Measurements from ENCODE around the gene MPC2. TPM values are rescaled to one million over a fixed set of nuclear protein-coding genes. Genes with fewer than 3 reads are reported as not detected.
A peak's percentile ranks its signal among the peaks of the same experiment; 100 is the strongest.

The MPC2 gene
- total and polyA plus RNA-seq, 7 donors, result 44.4 to 252 (median 64.2) TPM

DNA sequence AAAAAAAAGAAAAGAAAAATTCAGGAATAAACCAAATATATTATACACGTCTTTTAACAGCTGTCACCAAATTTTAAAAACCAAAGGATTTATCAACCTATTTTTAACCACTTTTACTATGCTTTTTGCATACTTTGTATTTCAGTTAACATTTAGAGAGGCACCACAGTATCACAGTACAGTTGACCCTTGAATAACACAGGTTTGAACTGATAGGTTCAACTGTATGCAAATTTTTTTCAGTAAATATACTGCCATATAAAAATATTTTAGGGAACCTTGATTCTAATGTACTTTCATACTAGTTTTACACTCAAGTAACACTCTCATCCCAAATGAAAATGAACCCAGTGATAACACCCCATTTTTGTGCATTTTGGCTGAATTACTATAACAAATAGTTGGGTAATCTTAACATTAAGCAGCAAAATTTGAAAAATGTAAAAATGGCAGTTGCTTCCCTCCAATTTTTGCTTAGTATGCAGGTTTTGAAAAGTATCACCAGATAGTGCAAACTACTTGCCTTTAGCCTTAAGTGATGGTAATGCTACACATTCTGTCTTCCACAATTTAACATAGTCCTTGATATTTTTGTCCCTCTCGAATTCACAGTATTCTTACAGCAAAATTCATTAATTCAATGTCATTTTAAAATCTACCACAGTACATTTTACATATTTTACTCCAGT is 12.2 kb downstream of the MPC2 start:
- intact Hi-C loops (cut with DNase I), result no loop called here
- no peak for DNase-seq
- H3K4me1 ChIP-seq, result peaks cover 0 to 18% (median 12%) of the 10 kb centered on the region in 4 donors
- TF ChIP-seq POLR2A (IDR thresholded peaks at IDR 0.05), result no peak
- TF ChIP-seq CTCF (IDR thresholded peaks at IDR 0.05), result no peak
- no peak for TF ChIP-seq POLR2AphosphoS5 (IDR thresholded peaks at IDR 0.05)
- no peak for TF ChIP-seq EP300 (IDR thresholded peaks at IDR 0.05)
- 89% methylated on average over 2 of the region's 2 CpGs for WGBS, 2 donors
- no peaks in the 10 kb centered on the region for H3K27me3 ChIP-seq
- H3K36me3 ChIP-seq, result no peaks in the 10 kb centered on the region
- no peaks in the 10 kb centered on the region for H3K9me3 ChIP-seq
- H3K27ac ChIP-seq, result no peak overlapping the region
- no peak overlapping the region for H3K4me3 ChIP-seq

- no peak overlapping the region for H3K27ac ChIP-seq
- WGBS, 2 donors, result 94 to 96% methylated on average over 2 of the region's 2 CpGs
- H3K4me1 ChIP-seq, result peaks cover 0 to 18% (median 12%) of the 10 kb centered on the region in 4 donors
- intact Hi-C loops (cut with DNase I), result no loop called here
- no peak overlapping the region for H3K4me3 ChIP-seq
- no peak for DNase-seq
- TF ChIP-seq POLR2A (IDR thresholded peaks at IDR 0.05), result no peak
- TF ChIP-seq POLR2AphosphoS5 (IDR thresholded peaks at IDR 0.05), result no peak
- no peak for TF ChIP-seq CTCF (IDR thresholded peaks at IDR 0.05)
- no peak for TF ChIP-seq EP300 (IDR thresholded peaks at IDR 0.05)
- H3K36me3 ChIP-seq, result no peaks in the 10 kb centered on the region
- no peaks in the 10 kb centered on the region for H3K27me3 ChIP-seq
- H3K9me3 ChIP-seq, result no peaks in the 10 kb centered on the region
Measured at GRCh38 chr1:167924102-167924501, 12.8 kb downstream of the MPC2 start.

GRCh38 chr1:167923324-167924056 is 13.4 kb downstream of the MPC2 start:
- DNase-seq, result no peak
- Histone ChIP-seq H3K4me1 (peaks cover 0 to 18% (median 12%) of the 10 kb centered on the region in 4 donors), H3K27me3 (no peaks in the 10 kb centered on the region), H3K36me3 (peaks cover 0 to 4% (median 0%) of the 10 kb centered on the region in 4 donors), H3K4me3 (no peak overlapping the region), H3K9me3 (no peaks in the 10 kb centered on the region), H3K27ac (no peak overlapping the region)
- WGBS, 2 donors, result 88 to 89% methylated on average over 3 of the region's 3 CpGs
- intact Hi-C loops (cut with DNase I), result no loop called here
- no peak for TF ChIP-seq CTCF (IDR thresholded peaks at IDR 0.05)

- 28 to 78% methylated on average over 1 of the region's 1 CpG for WGBS, 2 donors
- intact Hi-C loops (cut with DNase I), result no loop called here
- TF ChIP-seq POLR2A (IDR thresholded peaks at IDR 0.05) (no peak), EP300 (IDR thresholded peaks at IDR 0.05) (no peak)
- peaks cover 0 to 18% (median 12%) of the 10 kb centered on the region in 4 donors for H3K4me1 ChIP-seq
- no peak for DNase-seq
- H3K27me3 ChIP-seq, result no peaks in the 10 kb centered on the region
- no peak overlapping the region for H3K27ac ChIP-seq
- no peaks in the 10 kb centered on the region for H3K9me3 ChIP-seq
- no peak overlapping the region for H3K4me3 ChIP-seq
- H3K36me3 ChIP-seq, result peaks cover 0 to 13% (median 3%) of the 10 kb centered on the region in 4 donors
Measured at GRCh38 chr1:167922611-167923074, 14.2 kb downstream of the MPC2 start.

GRCh38 chr1:167922023-167922422 is 14.8 kb downstream of the MPC2 start:
- TF ChIP-seq CTCF (IDR thresholded peaks at IDR 0.05) (no peak), POLR2AphosphoS5 (IDR thresholded peaks at IDR 0.05) (peak in 1 of 4 donors; percentile 21)
- intact Hi-C loops (cut with DNase I), result no loop called here
- H3K27ac ChIP-seq, result no peak overlapping the region
- H3K27me3 ChIP-seq, result no peaks in the 10 kb centered on the region
- H3K4me3 ChIP-seq, result no peak overlapping the region
- DNase-seq, result no peak
- peaks cover 0 to 19% (median 4%) of the 10 kb centered on the region in 4 donors for H3K36me3 ChIP-seq
- H3K4me1 ChIP-seq, result peaks cover 0 to 18% (median 12%) of the 10 kb centered on the region in 4 donors
- no peaks in the 10 kb centered on the region for H3K9me3 ChIP-seq
